Stimulated activated effector memory CD8-positive, alpha-beta T cell treated with anti-CD3 and anti-CD28 coated beads, Interleukin-12 subunit alpha, Interleukin-12 subunit beta, amount 100 ng/mL, for 72 hours (primary cell): ENCODE measurements around the gene PDZD8.

Source experiments
- ATAC-seq: fragments of 150-1000 bp; cut with Tn5 transposase; 2 replicates; pipeline ENCODE4 v1.10.0; 2021
- DNase-seq, 2 donors: peaks; one replicate each; pipeline ENCODE4 v3.0.0; 2021 to 2022; ENCODE audit warnings: low spot score in 2 of 2
- H3K27ac Mint-ChIP-seq: one replicate; pipeline ENCODE4 v1.8.0; 2022; ENCODE audit warnings: mild to moderate bottlenecking, mixed read lengths
- H3K36me3 Mint-ChIP-seq: one replicate; pipeline ENCODE4 v1.8.0; 2022; ENCODE audit warnings: mild to moderate bottlenecking, mixed read lengths
- H3K4me1 Mint-ChIP-seq: one replicate; pipeline ENCODE4 v1.8.0; 2022; ENCODE audit warnings: mixed read lengths
- H3K4me3 Mint-ChIP-seq: one replicate; pipeline ENCODE4 v1.8.0; 2022; ENCODE audit warnings: mild to moderate bottlenecking, mixed read lengths
- H3K9me3 Mint-ChIP-seq: one replicate; pipeline ENCODE4 v1.8.0; 2022; ENCODE audit warnings: mixed read lengths

PDZD8 gene, protein sequence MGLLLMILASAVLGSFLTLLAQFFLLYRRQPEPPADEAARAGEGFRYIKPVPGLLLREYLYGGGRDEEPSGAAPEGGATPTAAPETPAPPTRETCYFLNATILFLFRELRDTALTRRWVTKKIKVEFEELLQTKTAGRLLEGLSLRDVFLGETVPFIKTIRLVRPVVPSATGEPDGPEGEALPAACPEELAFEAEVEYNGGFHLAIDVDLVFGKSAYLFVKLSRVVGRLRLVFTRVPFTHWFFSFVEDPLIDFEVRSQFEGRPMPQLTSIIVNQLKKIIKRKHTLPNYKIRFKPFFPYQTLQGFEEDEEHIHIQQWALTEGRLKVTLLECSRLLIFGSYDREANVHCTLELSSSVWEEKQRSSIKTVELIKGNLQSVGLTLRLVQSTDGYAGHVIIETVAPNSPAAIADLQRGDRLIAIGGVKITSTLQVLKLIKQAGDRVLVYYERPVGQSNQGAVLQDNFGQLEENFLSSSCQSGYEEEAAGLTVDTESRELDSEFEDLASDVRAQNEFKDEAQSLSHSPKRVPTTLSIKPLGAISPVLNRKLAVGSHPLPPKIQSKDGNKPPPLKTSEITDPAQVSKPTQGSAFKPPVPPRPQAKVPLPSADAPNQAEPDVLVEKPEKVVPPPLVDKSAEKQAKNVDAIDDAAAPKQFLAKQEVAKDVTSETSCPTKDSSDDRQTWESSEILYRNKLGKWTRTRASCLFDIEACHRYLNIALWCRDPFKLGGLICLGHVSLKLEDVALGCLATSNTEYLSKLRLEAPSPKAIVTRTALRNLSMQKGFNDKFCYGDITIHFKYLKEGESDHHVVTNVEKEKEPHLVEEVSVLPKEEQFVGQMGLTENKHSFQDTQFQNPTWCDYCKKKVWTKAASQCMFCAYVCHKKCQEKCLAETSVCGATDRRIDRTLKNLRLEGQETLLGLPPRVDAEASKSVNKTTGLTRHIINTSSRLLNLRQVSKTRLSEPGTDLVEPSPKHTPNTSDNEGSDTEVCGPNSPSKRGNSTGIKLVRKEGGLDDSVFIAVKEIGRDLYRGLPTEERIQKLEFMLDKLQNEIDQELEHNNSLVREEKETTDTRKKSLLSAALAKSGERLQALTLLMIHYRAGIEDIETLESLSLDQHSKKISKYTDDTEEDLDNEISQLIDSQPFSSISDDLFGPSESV

DNA sequence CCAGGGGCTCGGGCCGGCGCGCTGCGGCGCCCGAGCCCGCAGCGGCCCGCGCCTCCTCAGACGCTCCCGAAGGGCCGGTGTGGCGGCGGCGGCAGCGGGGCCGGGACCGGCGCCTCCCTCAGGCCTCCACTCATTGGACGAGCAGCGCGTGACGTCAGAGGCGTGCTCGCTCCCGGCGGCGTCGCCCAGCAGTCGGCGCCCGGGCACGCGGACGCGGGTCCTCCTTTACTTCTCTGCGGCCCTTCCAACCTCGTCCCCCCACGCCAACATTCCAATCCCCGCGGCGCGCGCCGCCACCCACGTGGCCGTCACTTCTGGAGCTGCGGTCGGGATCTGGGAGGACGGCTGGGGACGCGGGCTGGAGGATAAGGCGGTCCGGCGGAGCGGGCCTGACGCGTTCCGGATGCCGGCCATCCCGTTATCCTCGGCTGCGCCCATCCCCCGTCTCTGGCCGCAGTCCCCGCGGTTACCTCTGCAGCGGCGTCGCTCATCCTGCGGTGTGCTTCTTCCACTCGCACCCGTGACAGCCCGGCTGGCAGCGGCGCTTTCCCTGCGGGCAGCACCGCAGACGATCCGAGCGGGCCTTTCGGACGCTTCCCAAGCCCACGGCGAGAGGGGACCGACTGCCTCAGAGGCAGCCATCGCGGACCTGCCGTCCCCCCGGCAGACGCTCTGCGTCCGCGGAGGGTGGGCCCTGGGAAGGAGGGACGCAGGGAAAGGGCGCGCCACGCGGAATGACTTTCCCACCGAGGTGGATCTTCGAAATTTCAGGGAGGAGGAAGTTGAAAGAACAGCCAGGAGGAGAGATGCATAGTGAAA lies at the start of gene PDZD8:
PDZD8 (minus strand) TSS at position 81 of the 819 bp plus-strand sequence. CDS start 213 bp downstream, outside the sequence.
- peak; percentile 94 for ATAC-seq
- peaks cover 23% of the 10 kb centered on the region for H3K4me1 Mint-ChIP-seq
- H3K36me3 Mint-ChIP-seq = peaks cover 40% of the 10 kb centered on the region
- H3K4me3 Mint-ChIP-seq = peak within 1 kb of the TSS; percentile 87
- no peaks in the 10 kb centered on the region for H3K9me3 Mint-ChIP-seq
- peak within 1 kb of the TSS; percentile 87 for H3K27ac Mint-ChIP-seq
- peak; percentile 86 to 93 for DNase-seq

GRCh38 chr10:117424171-117424570 lies 48.9 kb upstream of the PDZD8 start:
- Mint-ChIP-seq H3K27ac (no peak overlapping the region), H3K36me3 (no peaks in the 10 kb centered on the region), H3K4me1 (no peaks in the 10 kb centered on the region), H3K4me3 (no peak overlapping the region), H3K9me3 (peaks cover 3% of the 10 kb centered on the region)
- DNase-seq = no peak
- ATAC-seq = no peak

DNA sequence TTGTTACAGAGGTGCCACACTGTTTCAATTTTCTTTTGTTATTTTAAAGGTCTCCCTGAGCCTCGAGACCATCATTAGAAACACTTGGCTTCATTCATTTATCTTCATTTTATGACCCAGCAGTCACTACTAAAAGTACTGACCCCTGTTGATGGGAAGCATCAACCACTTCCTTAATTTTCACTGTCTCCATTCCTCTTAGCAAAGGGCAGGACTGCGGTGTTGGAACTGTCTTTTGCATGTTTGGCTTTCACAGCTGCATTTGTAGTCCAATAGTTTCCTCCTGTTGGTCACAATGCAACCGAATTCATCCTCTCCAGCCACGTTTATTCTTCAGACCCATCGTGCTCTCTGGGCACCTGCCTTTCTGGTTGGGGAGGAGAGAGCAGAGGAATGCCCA lies 46.7 kb upstream of the PDZD8 start:
- no peak for ATAC-seq
- no peaks in the 10 kb centered on the region for H3K4me1 Mint-ChIP-seq

GRCh38 chr10:117420768-117421167 lies 45.5 kb upstream of the PDZD8 start:
- no peak overlapping the region for H3K27ac Mint-ChIP-seq
- no peak for DNase-seq

More for the DNA sequence above, 46.7 kb upstream of the PDZD8 start:
- H3K9me3 Mint-ChIP-seq = peaks cover 3% of the 10 kb centered on the region
- no peaks in the 10 kb centered on the region for H3K36me3 Mint-ChIP-seq
- DNase-seq = no peak
- H3K27ac Mint-ChIP-seq = no peak overlapping the region
- H3K4me3 Mint-ChIP-seq = no peak overlapping the region

DNA sequence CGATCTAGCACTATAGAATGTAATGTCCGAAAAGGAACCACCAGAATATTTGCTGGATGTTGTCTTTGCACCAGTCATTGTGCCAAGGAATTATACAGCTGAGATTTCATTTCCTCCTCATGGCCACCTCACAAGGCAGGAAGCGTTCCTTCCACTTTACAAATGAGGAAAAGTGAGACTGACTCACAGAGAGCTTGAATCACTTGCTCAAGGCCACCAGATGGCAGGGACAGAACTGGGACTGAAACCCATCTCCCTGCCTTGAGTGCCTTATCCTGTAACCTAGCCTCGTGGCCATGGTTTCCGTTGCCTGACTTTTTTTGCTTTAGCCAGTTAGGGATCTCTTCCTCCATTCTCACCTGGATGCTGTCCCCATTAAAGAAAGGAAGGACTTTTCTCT lies 44.7 kb upstream of the PDZD8 start:
- H3K27ac Mint-ChIP-seq = no peak overlapping the region
- no peaks in the 10 kb centered on the region for H3K36me3 Mint-ChIP-seq
- ATAC-seq = no peak
- H3K4me3 Mint-ChIP-seq = no peak overlapping the region
- peaks cover 3% of the 10 kb centered on the region for H3K9me3 Mint-ChIP-seq
- no peak for DNase-seq
- H3K4me1 Mint-ChIP-seq = no peaks in the 10 kb centered on the region

More at GRCh38 chr10:117420768-117421167, 45.5 kb upstream of the PDZD8 start:
- peaks cover 3% of the 10 kb centered on the region for H3K9me3 Mint-ChIP-seq
- H3K4me3 Mint-ChIP-seq = no peak overlapping the region
- H3K36me3 Mint-ChIP-seq = no peaks in the 10 kb centered on the region
- no peak for ATAC-seq
- no peaks in the 10 kb centered on the region for H3K4me1 Mint-ChIP-seq

- Mint-ChIP-seq H3K36me3 (no peaks in the 10 kb centered on the region), H3K4me3 (no peak overlapping the region), H3K9me3 (peaks cover 3% of the 10 kb centered on the region), H3K27ac (no peak overlapping the region), H3K4me1 (no peaks in the 10 kb centered on the region)
- DNase-seq = no peak
- no peak for ATAC-seq
Observed at GRCh38 chr10:117419159-117419558, 43.9 kb upstream of the PDZD8 start.

- DNase-seq (no peak), ATAC-seq (no peak)
Observed at GRCh38 chr10:117418121-117418520, 42.9 kb upstream of the PDZD8 start.

DNA sequence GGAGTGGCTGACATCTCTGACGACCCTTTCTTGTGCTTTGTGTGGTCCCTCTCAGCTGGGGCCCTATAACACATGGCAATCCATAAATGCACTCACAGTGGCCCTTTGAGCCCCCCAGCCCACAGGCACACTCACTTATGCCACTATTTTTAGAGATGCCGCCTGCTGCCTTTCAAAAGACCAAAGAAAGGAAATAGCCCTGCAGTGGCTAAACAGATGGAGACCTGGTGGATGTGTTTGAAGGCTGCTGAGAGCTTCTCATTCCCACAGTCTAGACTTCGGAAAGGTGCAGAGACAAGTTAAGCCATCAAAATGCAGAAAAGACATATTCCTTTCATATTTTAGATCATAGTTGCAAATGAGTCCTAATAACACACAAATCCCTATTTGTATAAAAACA lies 42.0 kb upstream of the PDZD8 start:
- no peak overlapping the region for H3K27ac Mint-ChIP-seq
- DNase-seq = no peak
- no peak overlapping the region for H3K4me3 Mint-ChIP-seq
- no peaks in the 10 kb centered on the region for H3K4me1 Mint-ChIP-seq
- peaks cover 3% of the 10 kb centered on the region for H3K9me3 Mint-ChIP-seq
- no peak for ATAC-seq
- no peaks in the 10 kb centered on the region for H3K36me3 Mint-ChIP-seq

More at GRCh38 chr10:117418121-117418520, 42.9 kb upstream of the PDZD8 start:
- H3K27ac Mint-ChIP-seq = no peak overlapping the region
- H3K9me3 Mint-ChIP-seq = peaks cover 3% of the 10 kb centered on the region
- H3K4me1 Mint-ChIP-seq = no peaks in the 10 kb centered on the region
- H3K36me3 Mint-ChIP-seq = no peaks in the 10 kb centered on the region
- H3K4me3 Mint-ChIP-seq = no peak overlapping the region

DNA sequence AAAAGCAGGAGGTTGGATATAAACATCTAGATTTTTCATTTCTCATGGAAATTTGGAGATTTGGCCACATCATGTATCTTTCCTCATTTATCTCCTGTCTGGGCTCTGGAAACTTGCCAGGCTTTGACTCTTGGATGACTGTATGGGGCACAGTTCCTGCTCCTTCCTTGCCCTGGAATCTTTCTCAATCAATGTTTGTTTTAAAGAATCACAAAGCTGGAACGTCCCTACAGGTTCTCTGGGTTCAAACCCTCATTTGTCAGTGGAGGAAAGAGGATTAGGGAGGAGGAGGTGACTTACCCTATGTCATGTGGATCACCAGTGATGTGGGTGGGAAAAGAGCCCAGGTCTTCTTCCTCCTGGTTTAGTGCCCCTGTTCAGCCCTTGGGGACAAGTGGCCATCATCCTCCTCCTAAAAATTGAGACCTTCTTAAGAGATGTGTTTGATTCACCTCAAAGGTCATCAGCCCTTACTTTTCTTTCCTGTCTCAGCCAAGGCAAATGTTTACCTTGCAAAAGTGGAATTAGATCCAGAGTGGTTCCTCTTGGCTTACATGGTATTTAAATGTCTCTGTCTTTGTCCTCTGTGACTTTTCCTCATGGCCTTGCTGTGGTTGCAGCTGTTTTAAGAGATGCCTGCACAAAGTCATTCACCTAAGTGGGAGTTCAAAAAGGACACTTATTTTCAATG lies 38.8 kb upstream of the PDZD8 start:
- no peak for ATAC-seq

GRCh38 chr10:117412469-117413010 lies 37.3 kb upstream of the PDZD8 start:
- Mint-ChIP-seq H3K36me3 (no peaks in the 10 kb centered on the region), H3K4me3 (no peak overlapping the region), H3K9me3 (no peaks in the 10 kb centered on the region), H3K27ac (no peak overlapping the region), H3K4me1 (no peaks in the 10 kb centered on the region)
- ATAC-seq = no peak
- no peak for DNase-seq

More for the DNA sequence above, 38.8 kb upstream of the PDZD8 start:
- H3K36me3 Mint-ChIP-seq = no peaks in the 10 kb centered on the region
- H3K9me3 Mint-ChIP-seq = no peaks in the 10 kb centered on the region
- no peak overlapping the region for H3K4me3 Mint-ChIP-seq
- no peaks in the 10 kb centered on the region for H3K4me1 Mint-ChIP-seq
- H3K27ac Mint-ChIP-seq = no peak overlapping the region
- no peak for DNase-seq

DNA sequence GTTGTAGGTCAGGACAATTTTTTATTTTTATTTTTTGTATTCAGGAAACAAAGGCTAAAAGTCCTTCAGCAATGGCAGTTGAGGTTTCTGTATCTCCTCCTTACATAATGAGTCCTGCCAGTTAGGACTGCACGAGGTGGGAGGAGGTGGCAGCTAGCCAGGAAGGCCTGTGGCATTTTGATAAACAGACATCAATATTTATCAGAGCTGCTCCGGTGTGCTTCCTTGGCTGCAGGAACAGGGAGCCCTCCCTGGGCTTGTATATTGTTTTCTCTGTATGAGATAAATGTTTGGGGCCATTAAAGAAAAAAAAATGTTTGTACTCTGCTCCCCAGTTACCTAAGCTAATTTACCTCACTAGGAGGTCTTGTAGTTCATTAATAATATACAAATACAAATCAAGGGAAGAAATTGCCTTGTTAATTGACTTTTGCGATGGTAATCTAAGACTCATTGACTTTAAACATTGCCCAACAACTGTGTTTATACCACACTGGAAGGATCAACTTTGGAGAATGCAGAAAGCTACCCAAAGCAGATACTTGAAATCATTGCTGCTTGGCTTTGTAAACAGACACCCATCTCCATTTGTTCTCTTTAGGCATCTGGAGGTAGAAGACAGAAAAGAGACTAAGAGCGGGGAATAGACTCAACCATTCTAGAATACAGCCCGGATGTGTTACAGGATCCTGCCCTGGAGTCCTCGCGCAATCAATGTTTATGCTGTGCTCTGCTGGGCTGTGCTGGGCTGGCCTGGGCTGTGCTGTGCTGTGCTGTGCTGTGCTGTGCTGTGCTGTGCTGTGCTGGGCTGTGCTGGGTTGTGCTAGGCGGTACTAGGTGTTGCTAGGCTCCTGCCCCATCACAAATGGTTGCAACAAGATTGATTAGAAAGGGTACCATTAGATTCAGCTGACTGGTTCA lies 36.5 kb upstream of the PDZD8 start:
- H3K4me1 Mint-ChIP-seq = no peaks in the 10 kb centered on the region
- no peaks in the 10 kb centered on the region for H3K36me3 Mint-ChIP-seq
- ATAC-seq (no peak), DNase-seq (no peak)
- H3K9me3 Mint-ChIP-seq = no peaks in the 10 kb centered on the region
- no peak overlapping the region for H3K27ac Mint-ChIP-seq
- no peak overlapping the region for H3K4me3 Mint-ChIP-seq

DNA sequence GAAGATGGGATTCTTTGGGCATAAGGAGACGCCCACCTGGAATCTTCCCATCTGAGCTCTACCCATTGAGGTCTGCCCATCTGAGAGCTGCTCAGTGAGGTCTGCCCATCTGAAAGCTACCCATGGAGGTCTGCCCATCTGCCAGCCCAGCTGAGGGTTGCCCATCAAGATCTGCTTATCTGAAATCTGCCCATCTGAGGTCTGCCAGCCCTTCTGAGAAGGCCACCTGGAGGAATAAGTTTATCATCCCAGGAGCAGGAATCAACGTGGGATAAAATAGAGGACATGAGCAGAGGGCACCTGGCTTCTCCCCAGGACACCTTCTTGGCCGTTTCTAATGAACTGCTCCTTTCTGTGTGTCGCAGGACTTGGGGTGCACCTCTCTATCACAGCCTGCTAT lies 35.3 kb upstream of the PDZD8 start:
- H3K36me3 Mint-ChIP-seq = no peaks in the 10 kb centered on the region
- H3K4me3 Mint-ChIP-seq = no peak overlapping the region
- H3K4me1 Mint-ChIP-seq = no peaks in the 10 kb centered on the region
- DNase-seq = no peak
- no peak for ATAC-seq
- no peak overlapping the region for H3K27ac Mint-ChIP-seq
- no peaks in the 10 kb centered on the region for H3K9me3 Mint-ChIP-seq
